Spleen (tissue), 11 donors: ENCODE data around the gene TLCD3A. TPM values are rescaled to one million over a fixed set of nuclear protein-coding genes. Genes with fewer than 3 reads are reported as not detected.

Experiments
- DNase-seq: peaks from one replicate; pipeline ENCODE4 v3.0.0-alpha.2; 2020
- H3K27ac ChIP-seq, 8 donors: fragments of 200-600 bp; sonication (generic) in 7 of 8; 1 replicate in 4 of 8; 2 replicates in 4 of 8; pipeline versions ENCODE4 v1.5.0 to v1.8.0; 2016 to 2021; ENCODE audit warnings: inconsistent platforms in 4 of 8, mild to moderate bottlenecking in 4 of 8, moderate library complexity in 1 of 8
- H3K27me3 ChIP-seq, 7 donors: fragments of 200-600 bp; sonication (generic) in 6 of 7; replicated peaks in 1 of 7; 1 replicate in 4 of 7; 2 replicates in 3 of 7; pipeline versions ENCODE4 v1.5.0 to v1.8.0; 2016 to 2021; ENCODE audit warnings: inconsistent platforms in 3 of 7, mild to moderate bottlenecking in 1 of 7
- H3K36me3 ChIP-seq, 6 donors: fragments of 200-600 bp; sonication (generic) in 5 of 6; 1 replicate in 4 of 6; 2 replicates in 2 of 6; pipeline versions ENCODE4 v1.5.0 to v1.8.0; 2016 to 2021; ENCODE audit warnings: inconsistent platforms in 2 of 6
- H3K4me1 ChIP-seq, 6 donors: fragments of 200-600 bp; sonication (generic) in 5 of 6; 1 replicate in 3 of 6; 2 replicates in 3 of 6; pipeline versions ENCODE4 v1.5.0 to v1.8.0; 2016 to 2021; ENCODE audit warnings: inconsistent platforms in 3 of 6
- H3K4me3 ChIP-seq, 8 donors: fragments of 200-600 bp; sonication (generic) in 7 of 8; 1 replicate in 4 of 8; 2 replicates in 4 of 8; pipeline versions ENCODE4 v1.5.0 to v1.8.0; 2016 to 2021; ENCODE audit warnings: inconsistent platforms in 4 of 8, mild to moderate bottlenecking in 4 of 8, moderate library complexity in 2 of 8
- H3K9me3 ChIP-seq, 8 donors: fragments of 200-600 bp; sonication (generic) in 7 of 8; 1 replicate in 4 of 8; 2 replicates in 4 of 8; pipeline versions ENCODE4 v1.5.0 to v1.8.0; 2016 to 2021; ENCODE audit warnings: inconsistent platforms in 4 of 8
- POLR2A ChIP-seq, 3 donors: fragments of 450-650 bp; IDR thresholded peaks; one replicate each; pipeline ENCODE4 v1.5.1; 2017; ENCODE audit warnings: antibody characterized with exemption in 3 of 3, mild to moderate bottlenecking in 1 of 3
- POLR2AphosphoS5 ChIP-seq, 3 donors: sonication (generic); formaldehyde crosslinking; IDR thresholded peaks; one replicate each; pipeline ENCODE4 v1.5.1; 2017; ENCODE audit warnings: antibody characterized with exemption in 3 of 3
- WGBS, 5 donors: extraction: QIAGEN DNeasy Blood & Tissue Kit in 3 of 5; methylation state at CpG; one replicate each; pipeline versions ENCODE4 v1.1.5 to v1.1.7; 2013 to 2018; 5-methylcytosine and 5-hydroxymethylcytosine counted together
- intact Hi-C: fragments of 100-400 bp; cut with DNase I; formaldehyde crosslinking; loops from one replicate; pipeline ENCODE4 v1.15.0; 2023; ENCODE audit warnings: low total_unique reads
- polyA plus RNA-seq, 3 donors: library from polyadenylated mRNA; stranded (reverse); fragments of 200-250 nt; gene quantifications; one replicate each; pipeline ENCODE4 v1.2.1, GENCODE V29; 2013
- total RNA-seq, 7 donors: library from RNA; depleted of rRNA in 3 of 7; stranded (reverse); fragments of >200 nt in 3 of 7; fragmentation: NEBNext Ultra II Directional in 4 of 7; extraction: Animal tissue kit (Norgen Biotek cat#: 25700) in 4 of 7; gene quantifications; one replicate each; pipeline versions ENCODE4 v1.1.0 to v1.2.1, GENCODE V29; 2016 to 2021
- TF ChIP-seq, protein P1 (sequence below), 11 experiments: fragments of 200-600 bp in 7 of 11; fragments of 450-650 bp in 4 of 11; sonication (generic) in 4 of 11; IDR thresholded peaks in 8 of 11; conservative IDR thresholded peaks in 3 of 11; 1 replicate in 7 of 11; 2 replicates in 4 of 11; pipeline versions ENCODE4 v1.4.0 to v1.8.0; 2016 to 2021; ENCODE audit warnings: antibody characterized with exemption in 11 of 11, inconsistent platforms in 4 of 11, mild to moderate bottlenecking in 1 of 11
- donor health status: healthy with polysubstance abuse.
- donor health status: DM: no; HTN: no; CAD: no; lungs with moderate emphysema.
- donor health status: DM: no; HTN: no; CAD: no.
- donor health status: Bipolar disorder and iron deficiency.
- donor health status: healthy.
- donor health status: DM: no; HTN: no; CAD: no.
- donor health status: DM: yes; HTN: yes; CAD: no.

TLCD3A gene
- total and polyA plus RNA-seq, 10 donors = 0.96 to 5.8 (median 4.0) TPM

DNA sequence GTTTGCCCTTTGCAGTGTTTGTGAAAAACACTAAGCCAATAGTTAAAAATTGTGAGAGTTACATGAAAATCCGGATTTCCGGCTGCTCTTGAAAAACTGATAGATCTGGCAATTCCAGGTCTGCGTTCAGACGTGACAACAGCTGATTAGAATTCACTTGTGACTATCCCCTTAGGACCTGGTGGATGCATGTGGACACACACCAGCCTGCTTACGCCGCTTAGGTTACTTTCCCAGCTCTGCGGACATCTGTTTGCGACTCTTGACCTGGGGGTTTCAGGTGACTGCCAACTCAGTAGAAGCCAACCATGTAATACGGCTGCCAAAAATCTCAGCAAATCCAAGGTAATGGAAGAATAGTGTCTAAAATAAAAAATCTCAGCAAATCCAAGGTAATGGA, 42.0 kb upstream of the TLCD3A start:
- no peak for DNase-seq
- Histone ChIP-seq H3K9me3 (no peaks in the 10 kb centered on the region), H3K4me3 (peak overlapping the region in 1 of 8 donors; percentile 47), H3K4me1 (peaks cover 0 to 22% (median 8%) of the 10 kb centered on the region in 6 donors), H3K27me3 (no peaks in the 10 kb centered on the region), H3K27ac (peak overlapping the region in 6 of 8 donors; percentile 48 to 87 (median 64)), H3K36me3 (peaks cover 0 to 99% (median 47%) of the 10 kb centered on the region in 6 donors)
- 75 to 98% (median 91%) methylated on average over 9 of the region's 9 CpGs for WGBS, 5 donors
- intact Hi-C loops = no loop called here
- TF ChIP-seq POLR2A (IDR thresholded peaks at IDR 0.05) (no peak), POLR2AphosphoS5 (IDR thresholded peaks at IDR 0.05) (no peak)
- TF ChIP-seq, protein P1, sequence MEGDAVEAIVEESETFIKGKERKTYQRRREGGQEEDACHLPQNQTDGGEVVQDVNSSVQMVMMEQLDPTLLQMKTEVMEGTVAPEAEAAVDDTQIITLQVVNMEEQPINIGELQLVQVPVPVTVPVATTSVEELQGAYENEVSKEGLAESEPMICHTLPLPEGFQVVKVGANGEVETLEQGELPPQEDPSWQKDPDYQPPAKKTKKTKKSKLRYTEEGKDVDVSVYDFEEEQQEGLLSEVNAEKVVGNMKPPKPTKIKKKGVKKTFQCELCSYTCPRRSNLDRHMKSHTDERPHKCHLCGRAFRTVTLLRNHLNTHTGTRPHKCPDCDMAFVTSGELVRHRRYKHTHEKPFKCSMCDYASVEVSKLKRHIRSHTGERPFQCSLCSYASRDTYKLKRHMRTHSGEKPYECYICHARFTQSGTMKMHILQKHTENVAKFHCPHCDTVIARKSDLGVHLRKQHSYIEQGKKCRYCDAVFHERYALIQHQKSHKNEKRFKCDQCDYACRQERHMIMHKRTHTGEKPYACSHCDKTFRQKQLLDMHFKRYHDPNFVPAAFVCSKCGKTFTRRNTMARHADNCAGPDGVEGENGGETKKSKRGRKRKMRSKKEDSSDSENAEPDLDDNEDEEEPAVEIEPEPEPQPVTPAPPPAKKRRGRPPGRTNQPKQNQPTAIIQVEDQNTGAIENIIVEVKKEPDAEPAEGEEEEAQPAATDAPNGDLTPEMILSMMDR (IDR thresholded peaks at IDR 0.05 in 8 of 11, conservative IDR thresholded peaks at IDR 0.05 in 3 of 11) = no peak

DNA sequence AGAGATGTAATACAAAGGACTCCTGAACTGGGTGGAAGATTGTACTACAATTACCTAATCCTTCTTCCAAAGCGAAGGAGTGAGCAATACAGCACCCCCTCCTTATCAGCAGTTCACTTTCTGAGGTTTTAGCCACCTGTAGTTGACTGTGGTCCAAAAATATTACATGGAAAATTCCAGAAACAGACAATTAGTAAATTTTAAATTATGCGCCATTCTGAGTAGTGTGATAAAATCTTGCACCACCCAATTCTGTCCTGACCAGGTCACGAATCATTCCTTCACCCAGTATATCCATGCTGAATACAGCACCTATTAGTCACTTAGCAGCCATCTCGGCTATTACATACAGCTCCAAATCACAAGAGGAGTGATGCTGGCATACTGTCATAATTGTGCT, 41.0 kb upstream of the TLCD3A start:
- TF ChIP-seq POLR2A (IDR thresholded peaks at IDR 0.05) = no peak
- no peak for TF ChIP-seq POLR2AphosphoS5 (IDR thresholded peaks at IDR 0.05)
- TF ChIP-seq, protein P1 (IDR thresholded peaks at IDR 0.05 in 8 of 11, conservative IDR thresholded peaks at IDR 0.05 in 3 of 11) = no peak
- DNase-seq = no peak
- Histone ChIP-seq H3K27me3 (no peaks in the 10 kb centered on the region), H3K36me3 (peaks cover 0 to 99% (median 53%) of the 10 kb centered on the region in 6 donors), H3K9me3 (no peaks in the 10 kb centered on the region), H3K4me1 (peaks cover 0 to 28% (median 8%) of the 10 kb centered on the region in 6 donors), H3K4me3 (no peak overlapping the region), H3K27ac (no peak overlapping the region)
- intact Hi-C loops = no loop called here
- 91 to 95% (median 93%) methylated on average over 4 of the region's 4 CpGs for WGBS, 5 donors

DNA sequence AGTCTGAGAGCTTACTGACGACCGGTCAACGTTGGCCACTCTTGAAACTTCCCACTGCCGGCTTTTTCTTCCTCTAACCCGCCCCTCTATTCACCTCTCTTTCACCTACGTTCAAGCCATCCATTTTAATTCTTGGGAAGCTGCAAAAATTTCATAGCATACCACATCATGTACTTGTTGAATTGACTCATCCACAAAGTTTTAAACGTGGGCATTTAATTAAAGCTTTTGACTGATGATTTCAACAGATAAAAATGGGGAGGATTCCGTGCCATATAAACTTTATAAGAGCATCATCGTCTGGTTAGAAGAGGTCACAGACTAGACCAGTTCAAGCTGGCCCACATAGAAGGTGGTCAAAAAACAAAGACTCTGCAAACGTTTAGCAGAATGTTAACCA, 40.3 kb upstream of the TLCD3A start:
- Histone ChIP-seq H3K27ac (no peak overlapping the region), H3K36me3 (peaks cover 0 to 99% (median 57%) of the 10 kb centered on the region in 6 donors), H3K4me1 (peaks cover 0 to 35% (median 8%) of the 10 kb centered on the region in 6 donors), H3K4me3 (no peak overlapping the region), H3K27me3 (no peaks in the 10 kb centered on the region), H3K9me3 (no peaks in the 10 kb centered on the region)
- intact Hi-C loops = no loop called here
- 90 to 96% (median 91%) methylated on average over 10 of the region's 10 CpGs for WGBS, 5 donors
- TF ChIP-seq, protein P1 (IDR thresholded peaks at IDR 0.05 in 8 of 11, conservative IDR thresholded peaks at IDR 0.05 in 3 of 11) = no peak
- TF ChIP-seq POLR2AphosphoS5 (IDR thresholded peaks at IDR 0.05) = no peak
- TF ChIP-seq POLR2A (IDR thresholded peaks at IDR 0.05) = no peak
- no peak for DNase-seq

DNA sequence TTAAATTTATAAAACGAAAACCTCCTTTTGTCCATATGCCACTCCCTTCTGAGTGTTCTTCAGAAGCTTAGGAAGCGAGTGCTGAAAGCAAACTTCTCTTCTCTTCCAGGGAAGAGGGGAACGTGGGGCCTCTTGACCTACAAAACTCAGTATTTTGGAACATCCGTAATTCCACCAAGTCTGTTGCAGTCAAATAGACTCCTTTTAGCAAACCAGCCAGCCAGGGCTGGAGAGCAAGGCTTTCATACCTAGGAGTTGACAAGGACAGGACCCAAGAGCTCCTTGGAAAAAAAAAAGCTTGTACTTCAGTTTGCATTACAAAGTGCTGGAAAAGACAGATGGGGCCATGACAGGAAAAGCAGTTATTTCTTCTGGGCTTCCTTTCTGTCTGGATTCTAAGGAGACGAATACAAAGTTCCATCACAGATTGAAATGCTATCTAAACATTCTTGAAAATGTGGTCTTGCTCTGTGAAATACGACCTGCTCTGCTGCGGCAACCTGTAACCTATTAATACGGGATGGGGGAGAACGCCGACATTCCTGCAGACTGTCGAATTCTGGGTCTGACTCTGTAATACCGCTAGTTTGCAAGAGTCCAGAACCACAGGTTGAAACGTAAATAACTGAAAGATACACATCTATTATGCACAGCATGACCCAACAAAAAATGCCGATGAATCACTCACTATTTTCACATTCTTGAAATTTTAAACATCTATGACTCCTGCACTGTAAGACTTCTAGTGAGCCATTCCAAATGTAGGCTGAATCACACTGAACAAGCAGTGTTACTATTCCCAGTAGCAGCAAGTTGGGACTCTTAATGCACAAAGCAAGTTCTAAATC, 38.4 kb upstream of the TLCD3A start:
- Histone ChIP-seq H3K36me3 (peaks cover 0 to 99% (median 62%) of the 10 kb centered on the region in 6 donors), H3K27ac (no peak overlapping the region), H3K9me3 (no peaks in the 10 kb centered on the region), H3K4me3 (no peak overlapping the region), H3K27me3 (no peaks in the 10 kb centered on the region), H3K4me1 (peaks cover 0 to 40% (median 4%) of the 10 kb centered on the region in 6 donors)
- TF ChIP-seq POLR2A (IDR thresholded peaks at IDR 0.05) (no peak), POLR2AphosphoS5 (IDR thresholded peaks at IDR 0.05) (no peak)
- TF ChIP-seq, protein P1 (IDR thresholded peaks at IDR 0.05 in 8 of 11, conservative IDR thresholded peaks at IDR 0.05 in 3 of 11) = no peak
- 86 to 96% (median 94%) methylated on average over 14 of the region's 14 CpGs for WGBS, 5 donors
- intact Hi-C loops = no loop called here
- no peak for DNase-seq
